ENCODE data around the gene SIAH1. TPM values are rescaled to one million over a fixed set of nuclear protein-coding genes. Genes with fewer than 3 reads are reported as not detected.
A peak's percentile ranks its signal among the peaks of the same experiment; 100 is the strongest.

The SIAH1 gene
- total RNA-seq, 1 experiment from 2014 or later, result 29.9 TPM

DNA sequence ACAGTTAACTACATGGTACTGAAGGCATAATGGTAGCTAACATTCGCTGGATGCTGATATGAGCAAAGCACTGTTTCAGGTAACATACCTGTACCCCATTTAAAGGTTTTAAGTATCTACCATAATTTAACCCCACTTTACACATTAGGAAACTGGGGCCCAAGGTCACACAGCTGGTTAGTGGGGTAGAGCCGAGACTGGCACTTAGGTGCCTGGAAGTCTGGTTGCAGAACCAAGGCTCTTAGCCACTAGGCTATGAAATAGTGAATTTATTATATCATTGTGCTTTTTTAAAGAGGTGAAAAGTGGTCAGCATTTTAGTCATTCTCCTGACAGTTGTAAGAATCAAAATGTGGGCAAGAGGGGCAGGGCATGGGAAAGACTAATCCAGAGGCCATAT is 25.2 kb downstream of the SIAH1 start (continued):
- TF ChIP-seq, protein P1, sequence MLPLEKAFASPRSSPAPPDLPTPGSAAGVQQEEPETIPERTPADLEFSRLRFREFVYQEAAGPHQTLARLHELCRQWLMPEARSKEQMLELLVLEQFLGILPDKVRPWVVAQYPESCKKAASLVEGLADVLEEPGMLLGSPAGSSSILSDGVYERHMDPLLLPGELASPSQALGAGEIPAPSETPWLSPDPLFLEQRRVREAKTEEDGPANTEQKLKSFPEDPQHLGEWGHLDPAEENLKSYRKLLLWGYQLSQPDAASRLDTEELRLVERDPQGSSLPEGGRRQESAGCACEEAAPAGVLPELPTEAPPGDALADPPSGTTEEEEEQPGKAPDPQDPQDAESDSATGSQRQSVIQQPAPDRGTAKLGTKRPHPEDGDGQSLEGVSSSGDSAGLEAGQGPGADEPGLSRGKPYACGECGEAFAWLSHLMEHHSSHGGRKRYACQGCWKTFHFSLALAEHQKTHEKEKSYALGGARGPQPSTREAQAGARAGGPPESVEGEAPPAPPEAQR (CRISPR knock-in tag; IDR thresholded peaks at IDR 0.05), result no peak
- TF ChIP-seq, protein P2, sequence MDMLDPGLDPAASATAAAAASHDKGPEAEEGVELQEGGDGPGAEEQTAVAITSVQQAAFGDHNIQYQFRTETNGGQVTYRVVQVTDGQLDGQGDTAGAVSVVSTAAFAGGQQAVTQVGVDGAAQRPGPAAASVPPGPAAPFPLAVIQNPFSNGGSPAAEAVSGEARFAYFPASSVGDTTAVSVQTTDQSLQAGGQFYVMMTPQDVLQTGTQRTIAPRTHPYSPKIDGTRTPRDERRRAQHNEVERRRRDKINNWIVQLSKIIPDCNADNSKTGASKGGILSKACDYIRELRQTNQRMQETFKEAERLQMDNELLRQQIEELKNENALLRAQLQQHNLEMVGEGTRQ (CRISPR knock-in tag; IDR thresholded peaks at IDR 0.05), result no peak
- TF ChIP-seq, protein P3, sequence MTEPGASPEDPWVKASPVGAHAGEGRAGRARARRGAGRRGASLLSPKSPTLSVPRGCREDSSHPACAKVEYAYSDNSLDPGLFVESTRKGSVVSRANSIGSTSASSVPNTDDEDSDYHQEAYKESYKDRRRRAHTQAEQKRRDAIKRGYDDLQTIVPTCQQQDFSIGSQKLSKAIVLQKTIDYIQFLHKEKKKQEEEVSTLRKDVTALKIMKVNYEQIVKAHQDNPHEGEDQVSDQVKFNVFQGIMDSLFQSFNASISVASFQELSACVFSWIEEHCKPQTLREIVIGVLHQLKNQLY (CRISPR knock-in tag; IDR thresholded peaks at IDR 0.05), result no peak
- TF ChIP-seq, protein P4, sequence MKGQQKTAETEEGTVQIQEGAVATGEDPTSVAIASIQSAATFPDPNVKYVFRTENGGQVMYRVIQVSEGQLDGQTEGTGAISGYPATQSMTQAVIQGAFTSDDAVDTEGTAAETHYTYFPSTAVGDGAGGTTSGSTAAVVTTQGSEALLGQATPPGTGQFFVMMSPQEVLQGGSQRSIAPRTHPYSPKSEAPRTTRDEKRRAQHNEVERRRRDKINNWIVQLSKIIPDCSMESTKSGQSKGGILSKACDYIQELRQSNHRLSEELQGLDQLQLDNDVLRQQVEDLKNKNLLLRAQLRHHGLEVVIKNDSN (CRISPR knock-in tag; IDR thresholded peaks at IDR 0.05), result no peak
- TF ChIP-seq, protein P5, sequence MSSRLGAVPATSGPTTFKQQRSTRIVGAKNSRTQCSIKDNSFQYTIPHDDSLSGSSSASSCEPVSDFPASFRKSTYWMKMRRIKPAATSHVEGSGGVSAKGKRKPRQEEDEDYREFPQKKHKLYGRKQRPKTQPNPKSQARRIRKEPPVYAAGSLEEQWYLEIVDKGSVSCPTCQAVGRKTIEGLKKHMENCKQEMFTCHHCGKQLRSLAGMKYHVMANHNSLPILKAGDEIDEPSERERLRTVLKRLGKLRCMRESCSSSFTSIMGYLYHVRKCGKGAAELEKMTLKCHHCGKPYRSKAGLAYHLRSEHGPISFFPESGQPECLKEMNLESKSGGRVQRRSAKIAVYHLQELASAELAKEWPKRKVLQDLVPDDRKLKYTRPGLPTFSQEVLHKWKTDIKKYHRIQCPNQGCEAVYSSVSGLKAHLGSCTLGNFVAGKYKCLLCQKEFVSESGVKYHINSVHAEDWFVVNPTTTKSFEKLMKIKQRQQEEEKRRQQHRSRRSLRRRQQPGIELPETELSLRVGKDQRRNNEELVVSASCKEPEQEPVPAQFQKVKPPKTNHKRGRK (CRISPR knock-in tag; IDR thresholded peaks at IDR 0.05; ENCODE audit: borderline replicate concordance), result no peak

DNA sequence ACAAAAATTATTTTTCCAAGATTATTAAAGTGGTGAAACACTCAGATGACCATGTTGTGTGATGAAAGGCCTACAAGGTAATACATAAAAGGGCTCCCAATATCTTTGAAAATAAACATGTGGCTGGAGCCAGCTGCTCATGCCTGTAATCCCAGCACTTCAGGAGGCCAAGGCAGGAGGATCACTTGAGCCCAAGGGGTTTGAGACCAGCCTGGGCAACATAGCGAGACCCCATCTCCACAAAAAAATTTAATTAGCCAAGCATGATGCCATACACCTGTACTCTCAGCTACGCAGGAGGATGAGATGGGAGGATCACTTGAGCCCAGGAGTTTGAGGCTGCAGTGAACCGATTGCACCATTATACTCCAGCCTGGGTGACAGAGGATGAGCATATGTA is 26.8 kb downstream of the SIAH1 start:
- Mint-ChIP-seq H3K4me3 (no peak overlapping the region), H3K36me3 (peaks cover 19% of the 10 kb centered on the region), H3K27me3 (ENCODE audit: low read depth) (no peaks in the 10 kb centered on the region), H3K4me1 (peaks cover 16% of the 10 kb centered on the region), H3K9me3 (no peaks in the 10 kb centered on the region), H3K27ac (no peak overlapping the region)
- DNase-seq (ENCODE audit: low spot score) (no peak), ATAC-seq (no peak)
- ChIA-PET CTCF (no interaction called here), POLR2A (interaction anchor here (0.6 kb wide), 1 partner anchor 156 kb away, joined by 3 read pairs; no protein-coding TSS in a partner anchor)
- TF ChIP-seq ZNF263 (CRISPR knock-in tag; IDR thresholded peaks at IDR 0.05; ENCODE audit: low read depth) (no peak), ZNF121 (CRISPR knock-in tag; IDR thresholded peaks at IDR 0.05) (peak; percentile 83), FOXP1 (CRISPR knock-in tag; IDR thresholded peaks at IDR 0.05; ENCODE audit: borderline replicate concordance) (no peak)

DNA sequence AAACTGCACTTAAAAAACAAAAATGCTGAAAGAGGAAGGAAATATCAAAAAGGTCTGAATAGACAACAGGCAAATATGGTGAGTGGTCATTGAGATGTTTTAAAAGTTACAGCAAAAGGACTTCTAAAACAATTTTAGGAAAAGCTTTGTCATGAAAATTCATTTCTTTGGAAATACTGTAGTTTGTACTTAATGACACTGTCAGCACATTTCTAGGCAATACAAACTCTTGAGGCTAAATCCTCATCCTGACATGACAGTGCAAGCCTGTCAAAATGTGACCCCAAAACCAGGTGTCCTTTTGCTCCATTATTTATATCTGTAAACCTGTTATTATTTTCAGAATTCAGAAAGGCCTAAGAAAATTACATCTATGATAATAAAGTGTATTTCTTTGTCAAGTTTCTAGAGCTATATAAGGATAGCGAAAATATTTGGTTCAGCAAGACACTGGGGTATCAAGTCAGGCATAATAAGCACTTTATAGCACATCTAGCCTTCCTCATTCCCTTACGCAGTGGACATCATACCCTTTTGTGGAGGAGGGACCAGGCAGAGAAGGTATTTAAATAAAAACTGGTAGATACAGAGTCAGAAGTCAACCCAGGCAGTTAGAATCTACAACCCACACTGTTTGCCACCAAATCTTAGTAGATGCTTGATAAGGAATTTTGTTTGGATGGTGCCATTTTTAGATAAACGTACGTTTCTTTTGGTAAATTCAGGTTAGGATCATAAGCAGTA is 28.4 kb downstream of the SIAH1 start:
- DNase-seq (ENCODE audit: low spot score) (no peak), ATAC-seq (no peak)
- Mint-ChIP-seq H3K27ac (0 out of 2 replicates have a peak overlapping the region, but pooled peaks have one; percentile 1), H3K36me3 (peaks cover 20% of the 10 kb centered on the region), H3K4me3 (no peak overlapping the region), H3K27me3 (ENCODE audit: low read depth) (no peaks in the 10 kb centered on the region), H3K9me3 (no peaks in the 10 kb centered on the region), H3K4me1 (peaks cover 5% of the 10 kb centered on the region)
- ChIA-PET POLR2A (interaction anchor here (1.3 kb wide), 1 partner anchor 29 kb away, joined by 3 read pairs; the partner anchor contains the start of gene SIAH1), CTCF (interaction anchor here (0.9 to 1.8 kb wide), 2 partner anchors 9 to 13 kb away, joined by 4 to 6 read pairs; no protein-coding TSS in a partner anchor)
- TF ChIP-seq, protein P6, sequence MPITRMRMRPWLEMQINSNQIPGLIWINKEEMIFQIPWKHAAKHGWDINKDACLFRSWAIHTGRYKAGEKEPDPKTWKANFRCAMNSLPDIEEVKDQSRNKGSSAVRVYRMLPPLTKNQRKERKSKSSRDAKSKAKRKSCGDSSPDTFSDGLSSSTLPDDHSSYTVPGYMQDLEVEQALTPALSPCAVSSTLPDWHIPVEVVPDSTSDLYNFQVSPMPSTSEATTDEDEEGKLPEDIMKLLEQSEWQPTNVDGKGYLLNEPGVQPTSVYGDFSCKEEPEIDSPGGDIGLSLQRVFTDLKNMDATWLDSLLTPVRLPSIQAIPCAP (CRISPR knock-in tag; IDR thresholded peaks at IDR 0.05), result no peak
- TF ChIP-seq, protein P7, sequence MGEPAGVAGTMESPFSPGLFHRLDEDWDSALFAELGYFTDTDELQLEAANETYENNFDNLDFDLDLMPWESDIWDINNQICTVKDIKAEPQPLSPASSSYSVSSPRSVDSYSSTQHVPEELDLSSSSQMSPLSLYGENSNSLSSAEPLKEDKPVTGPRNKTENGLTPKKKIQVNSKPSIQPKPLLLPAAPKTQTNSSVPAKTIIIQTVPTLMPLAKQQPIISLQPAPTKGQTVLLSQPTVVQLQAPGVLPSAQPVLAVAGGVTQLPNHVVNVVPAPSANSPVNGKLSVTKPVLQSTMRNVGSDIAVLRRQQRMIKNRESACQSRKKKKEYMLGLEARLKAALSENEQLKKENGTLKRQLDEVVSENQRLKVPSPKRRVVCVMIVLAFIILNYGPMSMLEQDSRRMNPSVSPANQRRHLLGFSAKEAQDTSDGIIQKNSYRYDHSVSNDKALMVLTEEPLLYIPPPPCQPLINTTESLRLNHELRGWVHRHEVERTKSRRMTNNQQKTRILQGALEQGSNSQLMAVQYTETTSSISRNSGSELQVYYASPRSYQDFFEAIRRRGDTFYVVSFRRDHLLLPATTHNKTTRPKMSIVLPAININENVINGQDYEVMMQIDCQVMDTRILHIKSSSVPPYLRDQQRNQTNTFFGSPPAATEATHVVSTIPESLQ (CRISPR knock-in tag; IDR thresholded peaks at IDR 0.05), result no peak
- TF ChIP-seq, protein P8, sequence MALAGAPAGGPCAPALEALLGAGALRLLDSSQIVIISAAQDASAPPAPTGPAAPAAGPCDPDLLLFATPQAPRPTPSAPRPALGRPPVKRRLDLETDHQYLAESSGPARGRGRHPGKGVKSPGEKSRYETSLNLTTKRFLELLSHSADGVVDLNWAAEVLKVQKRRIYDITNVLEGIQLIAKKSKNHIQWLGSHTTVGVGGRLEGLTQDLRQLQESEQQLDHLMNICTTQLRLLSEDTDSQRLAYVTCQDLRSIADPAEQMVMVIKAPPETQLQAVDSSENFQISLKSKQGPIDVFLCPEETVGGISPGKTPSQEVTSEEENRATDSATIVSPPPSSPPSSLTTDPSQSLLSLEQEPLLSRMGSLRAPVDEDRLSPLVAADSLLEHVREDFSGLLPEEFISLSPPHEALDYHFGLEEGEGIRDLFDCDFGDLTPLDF (CRISPR knock-in tag; IDR thresholded peaks at IDR 0.05), result no peak
- TF ChIP-seq, protein P9, sequence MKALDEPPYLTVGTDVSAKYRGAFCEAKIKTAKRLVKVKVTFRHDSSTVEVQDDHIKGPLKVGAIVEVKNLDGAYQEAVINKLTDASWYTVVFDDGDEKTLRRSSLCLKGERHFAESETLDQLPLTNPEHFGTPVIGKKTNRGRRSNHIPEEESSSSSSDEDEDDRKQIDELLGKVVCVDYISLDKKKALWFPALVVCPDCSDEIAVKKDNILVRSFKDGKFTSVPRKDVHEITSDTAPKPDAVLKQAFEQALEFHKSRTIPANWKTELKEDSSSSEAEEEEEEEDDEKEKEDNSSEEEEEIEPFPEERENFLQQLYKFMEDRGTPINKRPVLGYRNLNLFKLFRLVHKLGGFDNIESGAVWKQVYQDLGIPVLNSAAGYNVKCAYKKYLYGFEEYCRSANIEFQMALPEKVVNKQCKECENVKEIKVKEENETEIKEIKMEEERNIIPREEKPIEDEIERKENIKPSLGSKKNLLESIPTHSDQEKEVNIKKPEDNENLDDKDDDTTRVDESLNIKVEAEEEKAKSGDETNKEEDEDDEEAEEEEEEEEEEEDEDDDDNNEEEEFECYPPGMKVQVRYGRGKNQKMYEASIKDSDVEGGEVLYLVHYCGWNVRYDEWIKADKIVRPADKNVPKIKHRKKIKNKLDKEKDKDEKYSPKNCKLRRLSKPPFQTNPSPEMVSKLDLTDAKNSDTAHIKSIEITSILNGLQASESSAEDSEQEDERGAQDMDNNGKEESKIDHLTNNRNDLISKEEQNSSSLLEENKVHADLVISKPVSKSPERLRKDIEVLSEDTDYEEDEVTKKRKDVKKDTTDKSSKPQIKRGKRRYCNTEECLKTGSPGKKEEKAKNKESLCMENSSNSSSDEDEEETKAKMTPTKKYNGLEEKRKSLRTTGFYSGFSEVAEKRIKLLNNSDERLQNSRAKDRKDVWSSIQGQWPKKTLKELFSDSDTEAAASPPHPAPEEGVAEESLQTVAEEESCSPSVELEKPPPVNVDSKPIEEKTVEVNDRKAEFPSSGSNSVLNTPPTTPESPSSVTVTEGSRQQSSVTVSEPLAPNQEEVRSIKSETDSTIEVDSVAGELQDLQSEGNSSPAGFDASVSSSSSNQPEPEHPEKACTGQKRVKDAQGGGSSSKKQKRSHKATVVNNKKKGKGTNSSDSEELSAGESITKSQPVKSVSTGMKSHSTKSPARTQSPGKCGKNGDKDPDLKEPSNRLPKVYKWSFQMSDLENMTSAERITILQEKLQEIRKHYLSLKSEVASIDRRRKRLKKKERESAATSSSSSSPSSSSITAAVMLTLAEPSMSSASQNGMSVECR (CRISPR knock-in tag; IDR thresholded peaks at IDR 0.05; ENCODE audit: borderline replicate concordance), result no peak
- TF ChIP-seq RELA (CRISPR knock-in tag; IDR thresholded peaks at IDR 0.05; ENCODE audit: borderline replicate concordance) (no peak), ZNF416 (CRISPR knock-in tag; IDR thresholded peaks at IDR 0.05) (no peak), JAZF1 (CRISPR knock-in tag; IDR thresholded peaks at IDR 0.05) (no peak), ZNF219 (CRISPR knock-in tag; IDR thresholded peaks at IDR 0.05; ENCODE audit: borderline replicate concordance) (no peak)

Data from WTC11 (cell line).